GM19238 (cell line): ENCODE measurements around the gene RFTN1.

ENCODE experiments used
- DNase-seq: peaks from one replicate; pipeline ENCODE4 v3.0.0; 2011; ENCODE audit warnings: low spot score; ENCODE audit not compliant: insufficient read length

Gene RFTN1

GRCh38 chr3:16410659-16411058, 102.8 kb downstream of the RFTN1 start:
- no peak for DNase-seq

GRCh38 chr3:16409032-16409431, 104.5 kb downstream of the RFTN1 start:
- DNase-seq, result no peak

GRCh38 chr3:16407366-16407765, 106.1 kb downstream of the RFTN1 start:
- no peak for DNase-seq

- DNase-seq, result no peak
These were observed 106.9 kb downstream of the RFTN1 start for GRCh38 chr3:16406579-16406978.

GRCh38 chr3:16406166-16406565, 107.3 kb downstream of the RFTN1 start:
- DNase-seq, result no peak

GRCh38 chr3:16404349-16404895, 109.1 kb downstream of the RFTN1 start:
- no peak for DNase-seq

GRCh38 chr3:16402451-16402850, 111.0 kb downstream of the RFTN1 start:
- DNase-seq, result no peak

GRCh38 chr3:16401273-16401672, 112.2 kb downstream of the RFTN1 start:
- DNase-seq, result no peak

GRCh38 chr3:16400106-16400931, 113.2 kb downstream of the RFTN1 start:
- no peak for DNase-seq

GRCh38 chr3:16399473-16399872, 114.0 kb downstream of the RFTN1 start:
- no peak for DNase-seq

- no peak for DNase-seq
These were observed 114.9 kb downstream of the RFTN1 start for GRCh38 chr3:16398648-16399047.

- no peak for DNase-seq
These were observed 117.3 kb downstream of the RFTN1 start for GRCh38 chr3:16396202-16396601.

- DNase-seq, result no peak
These were observed 118.3 kb downstream of the RFTN1 start for GRCh38 chr3:16395212-16395611.

- no peak for DNase-seq
These were observed 118.9 kb downstream of the RFTN1 start for GRCh38 chr3:16394639-16395038.

GRCh38 chr3:16392717-16393116, 120.8 kb downstream of the RFTN1 start:
- no peak for DNase-seq

GRCh38 chr3:16392065-16392464, 121.4 kb downstream of the RFTN1 start:
- no peak for DNase-seq

- no peak for DNase-seq
These were observed 122.9 kb downstream of the RFTN1 start for GRCh38 chr3:16390581-16390980.

- DNase-seq, result no peak
These were observed 124.6 kb downstream of the RFTN1 start for GRCh38 chr3:16388850-16389441.

GRCh38 chr3:16386561-16386960, 126.9 kb downstream of the RFTN1 start:
- DNase-seq, result no peak

- no peak for DNase-seq
These were observed 128.3 kb downstream of the RFTN1 start for GRCh38 chr3:16385151-16385550.

- no peak for DNase-seq
These were observed 129.6 kb downstream of the RFTN1 start for GRCh38 chr3:16383864-16384263.

- DNase-seq, result no peak
These were observed 130.7 kb downstream of the RFTN1 start for GRCh38 chr3:16382845-16383244.

- DNase-seq, result no peak
These were observed 132.1 kb downstream of the RFTN1 start for GRCh38 chr3:16381426-16381825.
